ENCODE measurements around the gene UNCX. TPM values are rescaled to one million over a fixed set of nuclear protein-coding genes. Genes with fewer than 3 reads are reported as not detected.

UNCX gene
- total and polyA plus RNA-seq, 2 of the 8 experiments (the other 6 are each of a cell fraction or from before 2014, with no cell fraction given), result not detected

GRCh38 chr7:1211611-1212010 lies 21.1 kb upstream of the UNCX start:
- WGBS, 2 experiments (ENCODE audit: extremely low coverage in 1 of 2, insufficient coverage in 1 of 2, insufficient read length in 1 of 2, insufficient replicate concordance in 2 of 2, low coverage in 1 of 2, low lambda C conversion rate in 2 of 2, missing lambda C conversion rate in 1 of 2), result 90% methylated on average over 11 of the region's 11 CpGs; no CpG with 5 or more reads in 1 of the 2 experiments
- no peak overlapping the region for H3K4me2 ChIP-seq (ENCODE audit: insufficient read depth in 1 of 2, low read depth in 2 of 2, low read length in 2 of 2)
- H3K23ac ChIP-seq (ENCODE audit: insufficient read length), result no peak overlapping the region
- no peaks in the 10 kb centered on the region for H3K27me3 ChIP-seq (replicated peaks in 1 of 4; ENCODE audit: control insufficient read depth in 3 of 4, extremely low read depth in 1 of 4, insufficient read depth in 3 of 4, low read length in 3 of 4)
- H2BK5ac ChIP-seq (ENCODE audit: low read depth, low read length), result no peak overlapping the region
- H4K91ac ChIP-seq (replicated peaks; ENCODE audit: insufficient read length, low read length), result no peak overlapping the region
- H3K23me2 ChIP-seq (ENCODE audit: low read depth, low read length), result no peaks in the 10 kb centered on the region
- H2AFZ ChIP-seq (ENCODE audit: low read length), result no peak overlapping the region
- H3K9me3 ChIP-seq (ENCODE audit: insufficient read depth in 2 of 2, low read depth in 1 of 2, low read length in 1 of 2), result no peaks in the 10 kb centered on the region
- H3K18ac ChIP-seq (ENCODE audit: extremely low read depth, low read length), result no peak overlapping the region
- H2BK120ac ChIP-seq (replicated peaks; ENCODE audit: low read depth, low read length), result no peak overlapping the region
- no peak overlapping the region for H2BK12ac ChIP-seq (ENCODE audit: low read depth, low read length)
- H3K36me3 ChIP-seq (ENCODE audit: control insufficient read depth in 2 of 4, insufficient read depth in 4 of 4, low read length in 3 of 4), result no peaks in the 10 kb centered on the region
- H4K5ac ChIP-seq (ENCODE audit: insufficient read length, low read depth, low read length), result no peak overlapping the region
- H3K14ac ChIP-seq (ENCODE audit: insufficient read length), result no peak overlapping the region
- ChIA-PET POLR2A (ENCODE audit: partially characterized antibody) (no interaction called here), CTCF (ENCODE audit: partially characterized antibody) (interaction anchor here (0.8 to 1.8 kb wide), 4 partner anchors 17 to 222 kb away, joined by 3 to 6 read pairs (median 4); no protein-coding TSS in a partner anchor)
- H2BK20ac ChIP-seq (ENCODE audit: low read length), result no peak overlapping the region
- no peak overlapping the region for H2BK15ac ChIP-seq (ENCODE audit: low read length)
- H3K79me1 ChIP-seq (ENCODE audit: low read depth, low read length), result no peaks in the 10 kb centered on the region
- no peaks in the 10 kb centered on the region for H3K4me1 ChIP-seq (replicated peaks in 1 of 4; ENCODE audit: control insufficient read depth in 3 of 4, insufficient read depth in 4 of 4, low read length in 3 of 4)
- H3K27ac ChIP-seq (ENCODE audit: low read depth, low read length), result no peak overlapping the region
- no peak overlapping the region for H3K9ac ChIP-seq (replicated peaks in 1 of 4; ENCODE audit: extremely low read depth in 1 of 4, low read depth in 3 of 4, low read length in 3 of 4)
- no peaks in the 10 kb centered on the region for H4K20me1 ChIP-seq (replicated peaks in 1 of 2; ENCODE audit: control insufficient read depth in 1 of 2, insufficient read depth in 2 of 2, low read length in 2 of 2)
- no peak overlapping the region for H3K4ac ChIP-seq (replicated peaks; ENCODE audit: insufficient read length, low read depth, low read length)
- DNase-seq (ENCODE audit: low read depth in 1 of 2, low spot score in 2 of 2), result no peak
- no peak overlapping the region for H3K4me3 ChIP-seq (ENCODE audit: extremely low read depth in 1 of 4, insufficient read depth in 2 of 4, low read depth in 3 of 4, low read length in 4 of 4)
- H3K56ac ChIP-seq (replicated peaks; ENCODE audit: insufficient read length, low read depth, low read length), result no peak overlapping the region
- no peak for FAIRE-seq
- no peak overlapping the region for H4K8ac ChIP-seq (ENCODE audit: extremely low read depth, insufficient read depth, low read length)
- H3K79me2 ChIP-seq (ENCODE audit: control insufficient read depth in 1 of 2, insufficient read depth in 2 of 2, low read length in 2 of 2), result no peaks in the 10 kb centered on the region
- H2AK5ac ChIP-seq (ENCODE audit: low read depth, low read length), result no peak overlapping the region
- no peak for TF ChIP-seq EGR1 (IDR thresholded peaks at IDR 0.05; ENCODE audit: borderline replicate concordance, low read depth, low read length)
- no peak for TF ChIP-seq TBP (IDR thresholded peaks at IDR 0.05; ENCODE audit: low read depth, low read length)
- TF ChIP-seq SIN3A (conservative IDR thresholded peaks at IDR 0.05 in 1 of 2, IDR thresholded peaks at IDR 0.05 in 1 of 2; ENCODE audit: low read depth in 1 of 2, low read length in 2 of 2), result no peak
- TF ChIP-seq NANOG (IDR thresholded peaks at IDR 0.05; ENCODE audit: insufficient read depth, low read depth, low read length, poor library complexity, severe bottlenecking), result no peak
- no peak for TF ChIP-seq CHD2 (IDR thresholded peaks at IDR 0.05; ENCODE audit: low read length)
- no peak for TF ChIP-seq SP1 (IDR thresholded peaks at IDR 0.05; ENCODE audit: low read depth, low read length)
- TF ChIP-seq SIRT6 (IDR thresholded peaks at IDR 0.05; ENCODE audit: low read length), result no peak
- TF ChIP-seq SRF (IDR thresholded peaks at IDR 0.05; ENCODE audit: low read depth, low read length), result no peak
- no peak for TF ChIP-seq ATF2 (IDR thresholded peaks at IDR 0.05; ENCODE audit: low read length)
- no peak for TF ChIP-seq PHF8 (conservative IDR thresholded peaks at IDR 0.05; ENCODE audit: low read depth, low read length)
